Stimulated activated CD4-positive, alpha-beta T cell treated with anti-CD3 and anti-CD28 coated beads, Interleukin-1b, Interleukin-23, amount 100 ng/mL, for 4 hours (primary cell): ENCODE data around the gene RAP1GAP.
A peak's percentile ranks its signal among the peaks of the same experiment; 100 is the strongest.

Source experiments
- DNase-seq, 2 donors: peaks; one replicate each; pipeline ENCODE4 v3.0.0-alpha.2; 2020; ENCODE audit warnings: low read depth in 2 of 2

Gene RAP1GAP

DNA sequence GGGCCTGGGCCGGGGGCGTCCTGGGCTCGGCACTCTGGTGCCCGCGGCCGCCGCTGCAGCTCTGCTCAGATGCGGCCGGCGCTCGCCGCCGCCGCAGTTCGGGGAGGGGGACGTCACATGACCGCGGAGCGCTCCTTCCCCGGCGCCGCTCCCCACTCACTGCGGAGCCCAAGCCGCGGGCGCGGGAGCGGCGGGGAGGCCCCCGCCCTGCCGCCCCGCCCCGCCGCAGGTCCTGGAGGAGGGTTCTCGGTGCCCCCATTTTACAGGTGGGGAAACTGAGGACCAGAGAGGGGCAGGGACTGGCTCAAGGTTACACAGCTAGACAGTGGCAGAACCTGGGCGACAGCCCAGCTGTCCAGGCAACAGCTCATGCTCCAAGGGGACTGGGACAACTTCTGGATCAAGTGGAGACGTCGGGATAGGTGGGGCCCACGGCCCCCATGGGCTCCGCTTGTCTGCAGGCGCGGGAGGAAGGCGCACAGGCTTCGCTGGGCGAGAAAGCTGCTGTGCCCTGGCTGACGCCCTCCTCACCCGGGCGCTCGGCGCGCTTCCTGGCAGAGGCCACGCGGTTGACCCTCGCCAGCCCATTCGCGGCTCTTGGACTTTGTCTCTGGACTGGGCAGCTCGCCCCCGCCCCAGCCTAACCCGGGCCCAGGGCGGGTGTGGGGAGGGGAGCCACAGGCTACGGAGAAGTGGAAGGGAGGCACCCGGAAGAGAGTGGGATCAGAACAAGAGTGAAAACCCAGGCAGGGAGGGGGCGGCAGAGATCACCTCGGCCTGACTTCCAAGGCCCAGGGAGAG, at the start of gene RAP1GAP:
Gene RAP1GAP (minus strand): TSS at position 100 of the 801 bp plus-strand sequence. CDS start 49,325 bp downstream, outside the sequence.
- DNase-seq, result peak in 1 of 2 donors; percentile 25

DNA sequence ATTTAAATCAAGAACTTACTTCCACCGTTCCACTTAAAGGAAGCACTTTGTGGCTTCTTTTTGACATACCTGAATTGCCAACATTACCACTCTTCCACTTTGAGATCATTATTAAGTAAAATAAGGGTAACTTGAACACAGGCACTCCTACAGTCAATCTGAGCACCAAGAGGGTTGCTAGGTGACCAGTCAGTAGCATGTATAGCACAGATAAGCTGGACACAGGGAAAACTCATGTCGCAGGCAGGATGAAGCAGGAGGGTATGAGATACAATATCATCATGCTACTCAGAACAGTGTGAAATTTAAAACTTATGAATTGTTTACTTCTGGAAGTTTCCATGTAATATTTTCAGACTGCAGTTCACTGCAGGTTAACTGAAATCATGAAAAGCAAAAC, 47.0 kb upstream of the RAP1GAP start:
- no peak for DNase-seq

DNA sequence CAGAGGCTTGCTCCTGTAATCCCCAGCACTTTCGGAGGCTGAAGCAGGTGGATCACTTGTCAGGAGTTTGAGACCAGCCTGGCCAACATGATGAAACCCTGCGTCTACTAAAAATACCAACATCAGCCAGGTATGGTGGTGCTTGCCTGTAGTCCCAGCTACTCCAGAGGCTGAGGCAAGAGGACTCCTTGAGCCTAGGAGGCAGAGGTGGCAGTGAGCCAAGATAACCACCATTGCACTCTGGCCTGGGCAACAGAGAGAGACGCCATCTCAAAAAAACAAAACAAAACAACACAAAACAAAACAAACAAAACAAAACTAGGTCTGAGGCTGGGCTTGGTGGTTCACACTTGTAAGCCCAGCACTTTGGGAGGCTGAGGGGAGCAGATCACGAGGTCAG, 38.7 kb upstream of the RAP1GAP start:
- no peak for DNase-seq

DNA sequence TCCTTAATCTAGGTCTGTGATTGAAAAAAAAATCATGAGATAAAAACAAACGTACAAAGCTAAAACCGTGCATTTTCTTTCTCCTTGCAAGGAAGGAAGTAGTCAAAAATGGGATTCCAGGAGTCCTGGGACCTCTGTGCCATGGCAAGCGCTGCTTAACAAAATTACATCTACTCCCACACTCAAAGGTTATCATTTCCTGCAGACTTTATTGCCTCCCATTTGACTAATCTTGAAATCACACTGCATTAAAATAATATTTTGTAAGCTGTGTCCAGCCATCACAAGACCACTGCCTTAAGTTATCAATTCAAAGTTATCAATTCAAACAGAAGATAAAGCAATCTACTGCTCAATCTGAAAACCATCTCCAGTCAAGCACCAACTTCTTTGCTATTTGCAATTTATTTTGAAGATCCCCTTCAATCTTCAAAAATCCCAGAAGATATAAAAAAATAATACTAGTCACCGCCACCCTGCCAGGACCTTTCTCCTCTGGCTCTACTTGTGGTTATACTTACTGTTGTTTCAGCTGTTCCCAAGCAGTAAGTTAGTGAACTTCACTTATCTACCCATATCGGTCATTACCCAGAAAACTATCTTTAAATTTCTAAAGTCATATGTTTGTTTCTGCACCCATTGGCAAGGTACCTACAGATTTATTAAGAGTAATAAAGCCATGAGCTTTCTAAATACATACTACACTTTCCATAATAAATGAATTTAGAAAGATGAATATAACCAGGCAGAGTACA, 38.1 kb upstream of the RAP1GAP start:
- no peak for DNase-seq

DNA sequence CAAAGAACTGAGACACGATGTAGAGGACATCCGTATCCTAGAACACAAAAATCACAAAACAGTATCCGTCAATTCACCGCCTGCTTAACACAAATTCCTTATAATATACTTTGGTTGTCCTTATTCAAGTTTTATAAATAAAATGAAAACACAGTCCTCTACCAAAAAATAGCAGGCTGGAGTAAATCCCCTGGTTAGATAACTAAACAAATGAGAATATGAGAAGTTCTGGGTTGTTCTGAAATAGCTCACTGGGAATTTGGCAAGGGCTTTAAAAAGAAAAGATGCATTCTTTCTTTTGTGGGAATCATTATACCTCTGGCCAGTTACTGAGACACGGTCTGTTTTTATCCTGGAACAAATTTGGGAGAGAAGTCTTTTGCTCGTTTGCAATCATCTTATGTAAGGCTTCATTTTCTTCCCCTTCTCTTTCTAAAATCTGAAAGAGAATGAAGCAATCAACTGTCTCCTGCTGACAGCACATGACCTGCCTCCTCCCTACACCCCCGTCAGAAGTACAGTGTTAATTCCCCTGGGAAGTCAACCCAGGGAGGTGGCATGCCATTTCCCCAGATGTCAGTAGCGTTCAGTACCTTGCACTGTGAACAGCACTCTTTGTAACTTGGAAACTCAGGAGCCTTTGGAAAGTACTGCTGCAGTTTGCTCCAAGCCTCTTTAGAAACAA, 37.1 kb upstream of the RAP1GAP start:
- no peak for DNase-seq

DNA sequence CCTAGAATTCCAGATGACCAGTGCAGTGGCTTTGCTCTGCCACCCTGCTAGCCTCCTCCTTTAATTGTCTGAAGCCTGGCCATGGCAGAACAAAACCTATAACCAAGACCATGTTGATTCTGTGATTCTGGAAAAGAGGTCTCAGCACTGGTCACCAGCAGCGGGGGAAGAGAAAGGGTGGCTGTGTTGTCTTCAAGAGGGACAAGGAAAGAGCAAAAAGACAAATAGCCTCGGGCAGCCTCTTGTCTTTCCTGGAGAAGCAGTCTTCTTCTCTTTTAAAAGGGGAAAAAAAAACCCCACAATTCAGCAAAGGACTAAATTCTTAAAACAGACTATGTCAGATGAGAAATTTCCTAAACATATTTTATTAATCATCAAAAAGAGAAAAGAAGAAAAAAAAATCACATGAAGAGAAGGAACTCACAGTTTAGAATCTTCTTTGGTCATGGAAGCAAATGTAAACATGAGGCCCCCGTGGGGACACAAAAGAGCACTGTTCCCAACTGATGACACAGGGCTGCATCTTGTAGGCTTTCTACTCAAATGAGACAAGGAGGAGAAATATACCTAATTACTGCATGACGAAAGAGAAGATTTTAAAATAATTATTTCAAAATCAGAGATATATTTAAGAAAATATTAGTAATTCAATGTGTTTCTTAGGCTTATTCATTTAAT, 36.3 kb upstream of the RAP1GAP start:
- no peak for DNase-seq

DNA sequence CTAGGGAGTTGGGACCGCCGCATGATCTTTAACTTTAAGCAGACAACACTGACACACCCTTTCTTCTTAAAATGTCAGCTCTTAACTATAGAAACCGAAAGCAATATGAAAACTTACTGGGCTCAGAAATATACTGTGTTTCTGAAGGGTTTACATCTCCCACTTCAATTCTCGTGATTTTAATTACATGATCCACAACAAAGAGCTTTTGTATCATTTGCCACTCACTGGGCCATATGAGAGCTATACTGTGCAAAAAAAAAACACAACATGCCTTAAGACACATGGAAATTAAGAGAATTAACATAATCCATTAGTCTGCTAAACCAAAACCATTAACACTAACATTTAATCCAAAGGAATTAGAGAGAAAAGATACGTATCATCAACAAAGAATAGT, 35.0 kb upstream of the RAP1GAP start:
- DNase-seq, result no peak

DNA sequence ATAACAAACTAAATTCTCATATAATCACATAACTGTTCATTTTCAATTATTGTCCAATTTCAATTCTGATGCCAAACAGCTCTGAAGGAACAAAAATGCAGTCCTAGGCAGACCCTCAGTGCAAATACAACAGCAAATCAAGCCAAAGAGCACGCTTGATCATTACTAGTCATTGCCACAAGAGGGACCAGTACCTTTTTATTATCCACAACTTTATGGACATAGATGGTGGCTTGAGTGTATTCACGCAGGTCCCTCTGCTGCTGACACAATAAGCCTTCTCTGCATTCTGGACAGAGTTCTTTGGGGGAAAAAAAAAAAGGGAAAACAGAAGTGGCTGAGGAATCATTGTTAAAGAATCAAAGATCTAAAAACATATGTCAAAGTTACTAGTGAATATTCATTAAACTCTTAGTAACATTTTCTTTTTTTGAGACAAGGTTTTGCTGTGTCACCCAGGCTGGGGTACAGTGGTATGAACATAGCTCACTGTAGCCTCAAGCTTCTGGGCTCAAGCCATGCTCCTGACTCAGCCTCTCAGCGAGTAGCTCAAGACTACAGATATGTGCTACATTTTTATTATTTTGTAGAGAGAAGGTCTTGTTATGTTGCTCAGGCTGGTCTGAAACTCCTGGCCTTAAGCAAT, 34.3 kb upstream of the RAP1GAP start:
- DNase-seq, result no peak

- no peak for DNase-seq
Observed at GRCh38 chr1:21702780-21703179, 33.6 kb upstream of the RAP1GAP start.

DNA sequence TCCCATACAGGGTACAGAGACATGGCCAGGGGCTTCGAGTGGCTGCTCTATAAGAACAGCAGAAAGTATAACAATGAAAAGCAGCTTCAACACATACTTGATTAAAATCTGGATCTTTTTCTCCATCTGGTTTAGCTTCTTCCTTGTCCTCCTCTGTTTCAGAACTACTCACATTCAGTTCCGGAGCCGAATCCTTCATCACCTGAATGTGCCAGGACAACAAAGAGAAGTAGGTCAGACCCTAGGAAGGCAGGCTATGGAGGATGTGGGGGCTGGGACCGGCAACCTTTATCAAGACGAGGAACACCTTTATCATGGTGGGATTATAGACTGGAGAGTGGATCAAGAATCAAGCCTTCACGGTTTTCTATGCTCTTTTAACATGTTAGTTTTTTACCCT, 32.2 kb upstream of the RAP1GAP start:
- DNase-seq, result no peak

DNA sequence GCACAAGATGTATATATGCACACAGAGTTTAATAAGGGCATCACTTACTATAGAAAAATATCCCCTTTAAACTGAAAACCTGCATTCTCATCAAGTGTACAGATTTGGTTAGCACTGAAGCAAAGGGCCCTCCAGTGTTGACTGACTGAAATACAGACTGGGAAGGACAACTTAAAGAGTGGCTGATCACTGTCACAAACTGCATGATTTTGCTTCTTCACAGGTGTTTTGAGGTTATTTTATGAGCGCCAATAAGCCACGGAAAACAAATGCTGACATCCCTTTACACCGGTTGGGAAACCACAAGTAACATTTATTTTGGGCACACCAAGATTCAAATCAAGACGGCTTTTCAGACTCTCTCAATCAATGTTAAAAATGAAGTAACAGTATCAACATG, 30.9 kb upstream of the RAP1GAP start:
- no peak for DNase-seq

- no peak for DNase-seq
Observed at GRCh38 chr1:21696931-21697330, 27.8 kb upstream of the RAP1GAP start.

DNA sequence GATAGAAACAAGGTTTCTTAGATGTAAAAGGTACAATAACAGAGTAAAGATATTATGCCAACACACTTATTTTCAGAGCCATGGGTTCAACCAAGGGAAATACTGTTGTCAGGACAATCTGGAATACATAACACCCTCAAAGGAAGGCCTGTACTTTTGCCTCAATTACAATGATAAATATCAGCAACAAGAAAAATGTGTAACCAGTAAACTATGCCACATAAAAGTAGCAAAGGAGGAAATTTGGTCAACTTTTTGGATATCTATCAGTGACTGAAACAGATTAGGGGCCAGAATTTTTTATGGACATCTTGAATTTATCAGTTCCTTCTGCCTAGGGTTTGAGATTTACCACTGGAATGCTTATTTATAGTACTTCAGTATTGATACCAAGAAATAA, 24.6 kb upstream of the RAP1GAP start:
- DNase-seq, result no peak

DNA sequence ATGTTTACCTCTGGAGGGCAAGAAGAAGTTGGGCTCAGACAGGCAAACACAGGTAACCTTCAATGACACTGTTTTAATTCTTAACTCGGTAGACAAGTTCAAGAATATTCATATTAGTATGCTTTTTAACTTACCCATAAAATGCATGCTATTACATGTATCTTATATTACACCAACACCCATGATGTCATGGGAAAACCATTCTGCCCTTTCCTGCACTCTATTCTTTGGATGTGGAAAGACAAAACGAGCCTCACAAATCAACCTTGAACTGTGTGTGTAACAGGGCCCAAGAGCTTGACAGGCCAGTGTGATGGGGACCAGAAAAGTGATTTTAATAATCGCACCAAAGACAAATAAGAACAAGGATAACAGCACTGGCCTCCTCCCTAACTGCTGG, 22.6 kb upstream of the RAP1GAP start:
- DNase-seq, result no peak

- no peak for DNase-seq
Observed at GRCh38 chr1:21689661-21690372, 20.7 kb upstream of the RAP1GAP start.

DNA sequence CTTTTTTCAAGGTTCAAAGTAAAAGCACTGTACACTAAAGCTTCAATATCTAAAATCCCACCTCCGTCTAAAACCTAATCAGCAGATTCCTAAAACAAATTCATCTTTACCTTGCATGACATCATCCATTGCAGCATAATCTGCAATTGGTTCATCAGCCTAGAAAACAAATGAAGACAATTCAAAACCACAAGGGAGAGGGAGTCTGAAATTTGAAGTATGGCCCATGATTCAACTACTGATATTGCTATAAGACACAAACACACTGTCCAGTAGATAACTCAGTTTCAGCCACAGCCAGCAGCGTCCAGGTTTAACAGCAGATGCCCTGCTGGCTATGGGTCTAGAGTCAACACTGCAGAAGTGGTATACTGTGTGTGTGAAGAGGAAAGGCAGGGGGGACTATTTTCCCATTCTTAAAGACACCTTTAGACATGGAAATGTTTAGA, 17.9 kb upstream of the RAP1GAP start:
- DNase-seq, result no peak

DNA sequence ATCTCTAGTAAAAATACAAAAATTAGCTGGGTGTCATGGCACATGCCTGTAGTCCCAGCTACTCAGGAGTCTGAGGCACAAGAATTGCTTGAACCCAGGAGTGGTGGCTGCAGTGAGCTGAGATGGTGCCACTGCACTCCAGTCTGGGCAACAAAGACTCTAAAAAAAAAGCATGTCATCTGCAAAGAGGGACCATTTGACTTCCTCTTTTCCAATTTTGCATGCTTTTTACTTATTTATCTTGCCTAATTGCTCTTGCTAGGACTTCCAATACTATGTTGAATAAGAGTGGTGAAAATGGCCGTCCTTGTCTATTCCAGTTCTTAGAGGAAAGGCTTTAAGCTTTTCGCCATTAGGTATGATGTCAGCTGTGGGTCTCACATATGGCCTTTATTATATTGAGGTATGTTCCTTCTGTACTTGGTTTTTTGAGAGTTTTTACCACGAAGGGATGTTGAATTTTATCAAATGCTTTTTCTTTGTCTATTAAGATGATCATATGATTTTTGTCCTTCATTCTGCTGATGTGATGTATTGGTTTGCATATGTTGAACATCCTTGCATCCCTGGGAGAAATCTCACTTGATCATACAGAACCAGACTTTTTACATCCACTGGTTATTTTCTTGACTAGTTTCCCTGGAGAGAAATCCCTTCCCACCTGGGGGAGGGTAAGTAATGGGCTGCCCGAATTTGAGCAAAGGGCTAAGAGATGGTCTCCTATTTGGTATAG, 17.0 kb upstream of the RAP1GAP start:
- DNase-seq, result no peak

DNA sequence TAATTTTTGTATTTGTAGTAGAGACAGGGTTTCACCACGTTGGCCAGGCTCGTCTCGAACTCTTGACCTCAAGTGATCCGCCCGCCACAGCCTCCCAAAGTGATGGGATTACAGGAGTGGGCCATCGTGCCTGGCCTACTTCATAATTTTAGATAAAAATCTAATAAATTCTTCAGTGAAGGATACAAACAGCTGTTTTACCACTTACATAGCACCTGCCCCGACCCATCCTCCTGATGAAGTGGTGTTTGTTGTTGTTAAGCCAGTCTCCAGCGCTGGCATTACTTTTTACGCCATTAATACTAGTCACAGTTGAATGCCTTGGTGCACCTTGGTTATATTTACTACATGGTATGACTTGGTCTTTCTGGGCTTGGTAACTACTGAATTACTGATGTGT, 12.3 kb upstream of the RAP1GAP start:
- DNase-seq, result no peak

DNA sequence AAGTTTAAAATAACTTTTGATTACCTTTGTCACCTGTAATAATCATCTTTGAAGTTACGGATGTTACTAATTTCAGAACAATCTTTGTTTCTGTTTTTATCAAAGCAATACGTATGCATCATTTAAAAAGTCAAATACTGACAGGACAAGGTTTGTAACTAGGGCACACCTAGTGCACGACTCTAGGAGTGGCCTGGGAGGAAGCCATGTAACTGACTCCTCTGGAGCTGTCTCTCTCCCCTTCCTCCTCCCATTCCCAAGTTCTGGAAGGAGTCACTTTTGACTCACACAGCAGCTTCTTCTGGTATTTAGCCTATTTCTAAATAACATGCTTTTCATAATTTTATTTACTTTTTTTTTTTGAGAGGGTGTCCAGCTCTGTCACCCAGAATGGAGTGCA, 11.8 kb upstream of the RAP1GAP start:
- DNase-seq, result no peak

DNA sequence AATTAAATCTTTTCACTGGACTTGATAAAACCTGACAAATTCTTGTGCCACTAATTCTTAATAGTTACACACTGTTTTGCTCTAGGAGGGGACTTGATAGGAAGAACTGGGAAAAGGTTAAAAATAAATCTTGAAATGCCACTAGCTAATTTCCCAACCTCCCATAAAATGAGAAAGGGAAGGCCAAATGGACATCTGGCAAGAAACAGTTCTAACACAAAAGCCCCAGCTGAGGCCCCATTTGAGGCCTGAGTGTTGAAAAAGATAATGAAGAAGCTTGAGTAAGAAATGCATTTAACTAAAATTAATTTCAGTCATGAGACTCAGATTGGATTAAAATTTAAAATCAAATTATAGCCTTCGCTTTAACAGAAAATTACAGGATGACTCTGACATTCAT, 11.2 kb upstream of the RAP1GAP start:
- DNase-seq, result no peak
